Memory B cell (primary cell): Measurements from ENCODE around the gene LALBA.

Source experiments
- ATAC-seq: fragments of 150-1000 bp; cut with Tn5 transposase; 2 replicates; pipeline ENCODE4 v1.10.0; 2021; ENCODE audit warnings: low read depth, mild to moderate bottlenecking, moderate library complexity
- DNase-seq, 2 donors: peaks; one replicate each; pipeline ENCODE4 v3.0.0; 2022; ENCODE audit warnings: low spot score in 2 of 2
- H3K27ac Mint-ChIP-seq: one replicate; pipeline ENCODE4 v1.8.0; 2022; ENCODE audit warnings: mild to moderate bottlenecking, moderate library complexity, mixed read lengths
- H3K27me3 Mint-ChIP-seq: one replicate; pipeline ENCODE4 v1.8.0; 2022; ENCODE audit warnings: mixed read lengths
- H3K36me3 Mint-ChIP-seq: one replicate; pipeline ENCODE4 v1.8.0; 2022; ENCODE audit warnings: mild to moderate bottlenecking, mixed read lengths
- H3K4me1 Mint-ChIP-seq: one replicate; pipeline ENCODE4 v1.8.0; 2022; ENCODE audit warnings: mixed read lengths
- H3K4me3 Mint-ChIP-seq: one replicate; pipeline ENCODE4 v1.8.0; 2022; ENCODE audit warnings: mild to moderate bottlenecking, moderate library complexity, mixed read lengths
- H3K9me3 Mint-ChIP-seq: one replicate; pipeline ENCODE4 v1.8.0; 2022; ENCODE audit warnings: mixed read lengths

Gene LALBA

DNA sequence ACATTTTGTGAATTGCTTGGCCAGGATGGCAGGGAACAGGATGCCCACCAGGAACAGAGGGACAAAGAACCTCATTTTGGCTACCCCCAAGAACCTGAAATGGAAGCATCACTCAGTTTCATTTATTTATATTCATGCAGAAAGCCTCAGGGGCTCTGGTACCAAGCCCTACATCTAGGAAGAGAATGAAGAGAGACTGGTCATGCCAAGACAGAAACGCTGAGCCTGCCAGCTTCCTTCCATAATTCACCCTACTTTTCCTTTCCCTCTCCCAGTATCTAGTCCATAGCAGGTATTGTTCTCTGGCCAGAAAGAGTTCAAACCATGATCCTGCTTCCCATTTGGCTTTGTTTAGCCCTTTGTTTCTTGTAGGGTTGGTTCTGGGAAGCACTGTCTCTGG is at the start of gene LALBA:
LALBA (minus strand) TSS at position 101 of the 400 bp plus-strand sequence; CDS start at position 75, 26 bp downstream.
- Mint-ChIP-seq H3K27me3 (peaks cover 8% of the 10 kb centered on the region), H3K9me3 (no peaks in the 10 kb centered on the region), H3K36me3 (no peaks in the 10 kb centered on the region), H3K4me3 (no peak within 1 kb of the TSS), H3K27ac (no peak within 1 kb of the TSS), H3K4me1 (peaks cover 4% of the 10 kb centered on the region)
- ATAC-seq = no peak
- no peak for DNase-seq

DNA sequence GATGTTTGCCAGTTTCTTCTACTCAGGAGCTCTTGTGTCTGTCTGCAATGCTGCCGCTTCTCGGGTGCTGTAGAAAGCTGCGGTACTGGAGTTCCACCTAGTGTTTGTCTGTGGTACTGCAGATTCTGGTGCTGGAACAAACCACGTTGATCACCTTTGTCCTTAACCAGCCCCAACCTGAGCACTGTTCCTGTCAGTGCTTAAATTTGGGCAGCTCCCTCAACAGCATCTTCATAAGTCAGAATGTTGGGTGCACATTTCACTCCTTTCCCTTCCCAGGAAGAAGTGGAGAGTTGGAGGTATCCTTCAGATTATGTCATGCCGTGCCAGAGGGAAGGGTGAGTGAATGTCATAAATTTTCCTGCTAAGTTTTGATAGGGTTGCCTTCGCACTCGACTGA is 48.7 kb upstream of the LALBA start:
- Mint-ChIP-seq H3K4me1 (peaks cover 6% of the 10 kb centered on the region), H3K27ac (no peak overlapping the region), H3K9me3 (peaks cover 8% of the 10 kb centered on the region), H3K36me3 (peaks cover 4% of the 10 kb centered on the region), H3K4me3 (no peak overlapping the region), H3K27me3 (peaks cover 21% of the 10 kb centered on the region)
- DNase-seq (peak; percentile 73 to 74), ATAC-seq (peak; percentile 88)

DNA sequence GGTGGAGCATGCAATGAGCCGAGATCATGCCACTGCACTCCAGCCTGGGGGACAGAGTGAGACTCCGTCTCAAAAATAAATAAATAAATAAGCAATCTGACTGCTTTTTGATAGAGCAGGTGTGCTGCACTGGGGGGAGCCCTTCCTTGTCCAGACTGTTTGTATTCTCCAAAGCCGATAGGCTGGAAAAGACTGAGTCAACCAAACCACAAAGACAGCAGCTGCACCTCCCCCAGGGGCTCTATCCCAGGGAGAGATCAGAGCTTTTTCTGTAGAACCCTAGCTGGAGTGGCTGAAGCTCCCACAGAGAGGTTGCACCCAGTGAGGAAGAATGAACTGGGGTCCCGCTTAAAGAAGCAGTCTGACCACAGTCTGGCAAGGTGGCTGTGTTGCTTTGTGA is 45.8 kb upstream of the LALBA start:
- ATAC-seq (no peak), DNase-seq (no peak)
- Mint-ChIP-seq H3K36me3 (peaks cover 10% of the 10 kb centered on the region), H3K4me3 (no peak overlapping the region), H3K27ac (no peak overlapping the region), H3K9me3 (peaks cover 20% of the 10 kb centered on the region), H3K4me1 (peaks cover 6% of the 10 kb centered on the region), H3K27me3 (peaks cover 25% of the 10 kb centered on the region)

DNA sequence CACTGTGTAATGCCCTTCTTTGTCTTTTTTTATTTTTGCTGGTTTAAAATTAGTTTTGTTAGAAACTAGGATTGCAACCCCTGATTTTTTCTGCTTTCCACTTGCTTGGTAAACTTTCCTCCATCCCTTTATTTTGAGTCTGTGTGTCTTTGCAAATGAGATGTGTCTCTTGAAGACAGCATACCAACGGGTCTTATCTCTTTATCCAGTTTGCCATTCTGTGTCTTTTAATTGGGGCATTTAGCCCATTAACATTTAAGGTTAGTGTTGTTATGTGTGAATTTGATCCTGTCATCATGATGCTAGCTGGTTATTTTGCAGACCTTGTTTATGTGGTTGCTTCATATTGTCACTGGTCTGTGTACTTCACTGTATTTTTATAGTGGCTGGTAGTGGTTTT is 43.5 kb upstream of the LALBA start:
- H3K27me3 Mint-ChIP-seq = peaks cover 18% of the 10 kb centered on the region
- H3K27ac Mint-ChIP-seq = no peak overlapping the region
- peaks cover 13% of the 10 kb centered on the region for H3K36me3 Mint-ChIP-seq
- H3K4me3 Mint-ChIP-seq = no peak overlapping the region
- H3K4me1 Mint-ChIP-seq = peaks cover 2% of the 10 kb centered on the region
- no peak for DNase-seq
- H3K9me3 Mint-ChIP-seq = peaks cover 24% of the 10 kb centered on the region
- ATAC-seq = no peak

DNA sequence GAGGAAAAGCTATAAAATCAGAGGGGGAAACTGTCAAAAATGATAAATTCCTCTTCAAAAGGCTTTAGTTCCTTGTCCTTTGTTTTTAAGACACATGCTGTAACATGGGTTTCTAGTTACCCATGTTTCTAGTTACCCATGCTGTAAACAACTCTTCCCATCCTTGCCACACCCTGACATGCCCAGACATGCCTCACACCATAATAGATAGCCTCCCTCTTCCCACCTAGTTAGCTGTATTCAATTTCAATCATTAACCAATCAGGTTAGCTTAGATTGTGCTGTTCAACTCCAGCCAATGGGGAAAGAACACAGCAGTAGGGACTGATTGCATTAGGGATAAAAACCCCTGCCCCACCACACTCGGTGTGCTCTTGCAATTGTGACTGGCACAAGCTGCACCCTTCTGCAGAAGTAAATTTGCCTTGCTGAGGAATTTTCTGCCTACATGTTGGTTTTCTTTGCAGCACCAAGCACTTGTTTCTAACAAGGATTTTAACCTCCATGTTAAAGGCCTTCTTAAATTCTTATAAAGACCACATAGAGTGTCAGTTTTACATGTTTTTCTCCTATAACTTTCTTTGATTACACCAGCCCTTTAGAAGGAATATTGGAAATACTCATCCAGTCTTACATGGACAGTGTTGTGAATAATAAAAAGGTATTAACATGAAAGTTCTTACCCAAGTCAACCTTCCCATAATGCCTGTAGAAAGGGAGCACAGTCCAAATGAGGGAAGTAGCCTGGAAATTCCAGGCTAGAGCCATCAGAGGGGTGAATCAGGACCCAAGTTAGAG is 32.5 kb upstream of the LALBA start:
- H3K27ac Mint-ChIP-seq = no peak overlapping the region
- peaks cover 7% of the 10 kb centered on the region for H3K27me3 Mint-ChIP-seq

DNA sequence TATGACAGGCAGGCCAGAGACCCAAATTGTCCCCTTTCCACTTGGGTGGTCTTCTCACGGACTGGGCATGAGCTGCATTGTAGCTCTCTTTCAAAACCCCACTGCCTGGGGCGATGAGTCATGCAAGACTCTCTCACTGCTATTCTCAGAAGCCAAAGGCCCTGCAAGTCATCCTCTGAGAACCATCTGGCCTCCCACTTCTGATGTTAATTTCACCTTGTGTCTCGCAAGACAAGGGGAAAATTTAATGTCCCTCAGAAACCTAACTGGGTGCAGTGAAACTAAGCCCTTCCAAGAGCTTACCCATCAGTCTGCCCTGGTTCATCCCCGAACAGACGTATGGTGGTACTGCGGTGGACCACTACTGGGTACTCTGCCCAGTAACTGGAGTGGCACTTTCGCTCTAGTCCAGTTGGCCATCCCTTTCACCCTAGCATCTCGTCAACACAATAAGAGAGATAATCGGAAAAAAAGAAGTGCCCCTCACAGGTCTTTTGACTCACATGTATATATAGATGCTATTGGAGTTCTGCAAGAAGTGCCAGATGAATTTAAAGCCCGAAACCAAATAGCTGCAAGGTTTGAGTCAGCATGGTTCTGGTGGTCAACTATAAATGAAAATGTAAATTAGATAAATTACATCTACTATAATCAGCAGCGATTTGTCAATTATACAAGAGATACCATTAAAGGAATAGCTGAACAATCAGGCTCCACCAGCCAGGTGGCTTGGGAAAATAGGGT is 31.3 kb upstream of the LALBA start:
- peaks cover 8% of the 10 kb centered on the region for H3K9me3 Mint-ChIP-seq
- no peaks in the 10 kb centered on the region for H3K36me3 Mint-ChIP-seq
- no peaks in the 10 kb centered on the region for H3K4me1 Mint-ChIP-seq
- H3K4me3 Mint-ChIP-seq = no peak overlapping the region
- DNase-seq (no peak), ATAC-seq (no peak)
- H3K27ac Mint-ChIP-seq = no peak overlapping the region
- peaks cover 7% of the 10 kb centered on the region for H3K27me3 Mint-ChIP-seq

More for the DNA sequence above, 32.5 kb upstream of the LALBA start:
- no peaks in the 10 kb centered on the region for H3K4me1 Mint-ChIP-seq
- peaks cover 15% of the 10 kb centered on the region for H3K9me3 Mint-ChIP-seq
- no peak overlapping the region for H3K4me3 Mint-ChIP-seq
- H3K36me3 Mint-ChIP-seq = no peaks in the 10 kb centered on the region
- no peak for ATAC-seq
- DNase-seq = no peak

DNA sequence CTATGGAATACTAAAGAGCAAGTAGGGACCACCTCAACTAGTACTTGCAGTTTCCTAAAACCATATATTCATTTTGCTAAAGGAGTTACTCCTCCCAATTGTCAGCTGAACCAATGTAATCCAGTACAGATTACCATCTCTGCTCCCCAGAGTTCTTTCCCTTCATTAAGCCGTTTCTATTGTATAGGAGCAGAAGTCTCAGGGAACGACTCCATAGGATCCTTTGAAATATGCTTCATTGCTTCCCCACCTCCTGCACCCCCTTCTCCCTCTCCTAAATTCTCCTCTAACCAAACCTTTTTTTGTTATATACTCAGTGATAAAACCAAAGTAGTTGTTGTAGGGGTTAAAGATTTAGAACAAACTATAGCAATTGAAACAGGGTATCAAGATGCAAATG is 30.7 kb upstream of the LALBA start:
- no peak for ATAC-seq
- no peak for DNase-seq
- no peaks in the 10 kb centered on the region for H3K36me3 Mint-ChIP-seq
- peaks cover 7% of the 10 kb centered on the region for H3K27me3 Mint-ChIP-seq
- H3K4me3 Mint-ChIP-seq = no peak overlapping the region
- H3K27ac Mint-ChIP-seq = no peak overlapping the region
- H3K9me3 Mint-ChIP-seq = peaks cover 8% of the 10 kb centered on the region
- no peaks in the 10 kb centered on the region for H3K4me1 Mint-ChIP-seq

DNA sequence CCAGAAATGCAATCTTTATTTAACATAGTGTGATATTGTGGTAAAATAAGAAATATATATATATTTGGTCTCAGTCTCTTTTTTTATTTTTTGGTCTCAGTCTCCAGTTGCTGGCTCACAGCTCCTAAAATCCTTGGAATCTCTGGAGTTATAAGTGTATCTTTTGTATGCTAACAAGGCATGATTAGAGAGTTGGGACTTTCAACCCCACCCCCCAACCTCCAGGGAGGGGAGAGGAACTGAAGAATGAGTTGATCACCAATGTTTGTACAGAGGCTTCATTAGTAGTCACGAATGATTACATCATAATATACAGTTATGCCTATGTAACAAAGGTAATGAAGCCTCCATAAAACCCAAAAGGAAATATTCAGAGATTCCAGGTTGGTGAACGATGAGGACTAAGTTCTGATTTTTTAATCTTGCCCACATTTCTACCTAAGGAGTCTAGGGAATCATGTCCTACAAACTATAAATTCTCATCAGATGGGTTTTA is 22.8 kb upstream of the LALBA start:
- Mint-ChIP-seq H3K4me1 (no peaks in the 10 kb centered on the region), H3K27me3 (peaks cover 5% of the 10 kb centered on the region), H3K9me3 (peaks cover 2% of the 10 kb centered on the region), H3K4me3 (no peak overlapping the region), H3K36me3 (no peaks in the 10 kb centered on the region), H3K27ac (no peak overlapping the region)
- no peak for DNase-seq
- ATAC-seq = no peak

DNA sequence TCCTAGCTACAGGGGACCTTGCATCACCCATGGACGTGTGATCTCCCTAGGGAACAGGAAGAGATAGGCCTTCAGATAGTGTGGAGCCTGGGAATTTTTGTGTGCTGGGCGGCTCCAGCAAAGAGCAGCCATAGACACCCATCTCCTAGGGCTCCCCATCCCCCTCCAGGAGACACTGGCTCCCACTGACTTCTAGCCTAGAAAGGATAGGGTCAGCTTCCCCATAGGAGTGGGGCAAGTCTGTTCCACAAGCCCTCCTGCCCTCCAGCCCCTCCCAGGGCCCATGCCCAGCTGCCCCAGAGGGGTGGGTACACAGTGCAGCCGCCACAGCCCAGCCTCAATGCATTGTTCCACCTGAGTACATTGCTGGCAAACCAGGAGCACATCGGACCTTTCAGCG is 16.5 kb upstream of the LALBA start:
- Mint-ChIP-seq H3K4me3 (no peak overlapping the region), H3K9me3 (no peaks in the 10 kb centered on the region), H3K27me3 (peaks cover 8% of the 10 kb centered on the region), H3K36me3 (no peaks in the 10 kb centered on the region), H3K4me1 (no peaks in the 10 kb centered on the region), H3K27ac (no peak overlapping the region)
- ATAC-seq (no peak), DNase-seq (no peak)

DNA sequence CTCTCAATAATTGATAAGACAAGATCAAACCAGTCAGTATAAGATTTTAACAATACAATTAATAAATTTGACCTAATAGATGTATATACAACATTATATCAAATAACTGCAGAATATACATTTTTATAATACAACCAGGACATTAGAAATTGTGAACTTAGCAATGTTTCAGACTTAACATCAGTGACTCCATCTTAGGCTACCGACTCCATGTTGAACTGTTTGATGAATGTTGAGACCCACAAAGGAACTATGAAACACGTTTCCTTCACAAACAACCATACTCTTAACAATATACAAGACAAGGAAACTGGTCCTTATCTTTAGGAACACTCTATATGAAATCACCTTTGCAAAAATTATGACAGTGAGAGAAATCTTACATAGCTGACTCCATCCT is 13.9 kb upstream of the LALBA start:
- Mint-ChIP-seq H3K4me1 (no peaks in the 10 kb centered on the region), H3K36me3 (no peaks in the 10 kb centered on the region), H3K9me3 (no peaks in the 10 kb centered on the region), H3K27ac (no peak overlapping the region), H3K4me3 (no peak overlapping the region), H3K27me3 (peaks cover 9% of the 10 kb centered on the region)
- DNase-seq (no peak), ATAC-seq (no peak)

DNA sequence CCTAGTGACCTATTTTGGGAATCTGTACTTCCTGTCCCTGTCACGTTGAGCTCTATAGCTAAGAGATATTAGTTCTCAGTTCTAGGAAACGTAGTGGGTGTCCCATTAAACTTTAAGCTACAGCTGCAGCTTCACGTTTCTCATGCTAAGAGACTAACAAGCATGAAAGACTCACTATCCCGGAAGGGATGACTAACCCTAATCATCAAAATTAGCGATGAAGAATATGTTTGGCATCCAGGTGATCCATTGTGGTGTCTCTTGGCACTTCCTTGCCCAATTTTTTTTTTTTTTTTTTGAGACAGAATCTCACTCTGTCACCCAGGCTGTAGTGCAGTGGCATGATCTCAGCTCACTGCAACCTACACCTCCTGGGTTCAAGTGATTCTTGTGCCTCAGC is 11.0 kb upstream of the LALBA start:
- Mint-ChIP-seq H3K4me3 (no peak overlapping the region), H3K4me1 (no peaks in the 10 kb centered on the region), H3K27me3 (peaks cover 4% of the 10 kb centered on the region), H3K36me3 (no peaks in the 10 kb centered on the region), H3K9me3 (no peaks in the 10 kb centered on the region), H3K27ac (no peak overlapping the region)
- no peak for DNase-seq
- ATAC-seq = no peak

DNA sequence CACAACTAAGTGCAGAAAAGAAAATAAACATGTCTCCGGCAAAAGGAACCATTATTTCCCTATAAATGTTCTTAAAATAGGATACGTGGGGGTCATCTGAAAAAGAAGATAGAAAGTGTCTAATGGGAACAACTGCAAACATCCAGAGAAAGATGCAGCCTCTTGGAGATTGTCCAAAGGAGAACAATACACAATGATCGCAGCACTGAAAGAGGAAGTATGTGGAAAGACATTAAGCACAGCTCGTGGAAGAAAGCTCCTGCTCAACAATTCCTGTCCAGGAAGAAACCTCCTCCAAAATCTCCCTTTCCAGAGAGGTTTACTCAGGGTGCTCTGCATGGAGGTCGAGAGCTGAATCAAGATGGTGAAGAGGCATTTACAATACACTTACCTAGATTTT is 2.5 kb upstream of the LALBA start:
- Mint-ChIP-seq H3K4me1 (peaks cover 4% of the 10 kb centered on the region), H3K27me3 (peaks cover 8% of the 10 kb centered on the region), H3K9me3 (no peaks in the 10 kb centered on the region), H3K36me3 (no peaks in the 10 kb centered on the region), H3K4me3 (no peak overlapping the region), H3K27ac (no peak overlapping the region)
- ATAC-seq = no peak
- DNase-seq = no peak

DNA sequence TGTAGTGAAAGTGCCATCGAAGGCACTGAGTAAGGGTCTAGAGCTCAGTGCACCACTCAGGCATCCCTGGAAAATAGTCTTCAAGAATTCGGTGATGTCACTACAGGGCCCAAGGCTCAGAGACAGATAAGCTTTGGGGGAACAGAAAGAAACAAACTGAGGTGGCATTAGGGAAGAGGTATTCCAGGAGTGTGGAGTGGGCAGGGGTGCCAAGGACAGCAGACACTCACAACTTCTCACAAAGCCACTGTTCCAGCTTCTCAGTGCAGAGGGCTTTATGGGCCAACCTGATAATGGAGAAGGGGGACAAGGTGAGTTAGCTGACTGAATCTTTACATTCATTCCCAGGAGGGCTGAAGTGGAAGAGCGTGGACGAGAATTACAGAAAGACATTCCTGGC is 2.1 kb downstream of the LALBA start:
- DNase-seq = no peak
- H3K9me3 Mint-ChIP-seq = no peaks in the 10 kb centered on the region
- peaks cover 10% of the 10 kb centered on the region for H3K27me3 Mint-ChIP-seq
- no peak overlapping the region for H3K4me3 Mint-ChIP-seq
- no peak for ATAC-seq
- peaks cover 4% of the 10 kb centered on the region for H3K4me1 Mint-ChIP-seq
- H3K36me3 Mint-ChIP-seq = no peaks in the 10 kb centered on the region
- H3K27ac Mint-ChIP-seq = no peak overlapping the region

DNA sequence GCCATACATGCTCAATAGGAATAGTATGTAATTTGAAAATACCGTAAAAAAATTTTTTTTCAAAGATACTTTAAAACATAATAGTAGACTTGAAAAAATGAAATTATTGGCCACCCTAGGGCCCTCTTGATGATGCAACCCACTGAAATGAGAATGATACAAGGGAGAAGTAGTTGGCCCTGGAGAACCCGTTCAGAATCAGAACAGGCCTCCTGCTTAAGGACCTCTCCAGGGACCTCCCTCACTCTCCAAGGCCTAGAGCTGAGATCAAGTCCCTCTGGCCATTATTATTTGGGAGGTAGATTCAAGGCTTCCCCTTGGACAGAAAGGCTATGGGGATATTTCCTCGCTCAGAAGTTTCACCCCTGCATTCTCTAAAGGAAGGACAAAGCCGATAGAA is 11.9 kb downstream of the LALBA start:
- ATAC-seq = no peak
- no peaks in the 10 kb centered on the region for H3K9me3 Mint-ChIP-seq
- no peaks in the 10 kb centered on the region for H3K36me3 Mint-ChIP-seq
- H3K4me1 Mint-ChIP-seq = no peaks in the 10 kb centered on the region
- H3K27ac Mint-ChIP-seq = no peak overlapping the region
- H3K27me3 Mint-ChIP-seq = peaks cover 15% of the 10 kb centered on the region
- H3K4me3 Mint-ChIP-seq = no peak overlapping the region
- no peak for DNase-seq
